ENCODE data around the gene CLASP1.

GRCh38 chr2:121321476-121321875 lies 327.8 kb downstream of the CLASP1 start:
- TF ChIP-seq CTCF (IDR thresholded peaks at IDR 0.05): no peak
- TF ChIP-seq POLR2A (IDR thresholded peaks at IDR 0.05): no peak
